Nephron (organoid): ENCODE data around the gene DZIP1.
"Not testable (repeated sequence)": the region's sequence is repeated elsewhere in the genome, so short reads cannot be mapped to it uniquely, and the experiment has no call there.

Experiments
- H3K27ac Mint-ChIP-seq, 3 experiments: 2 replicates each; pipeline ENCODE4 v1.8.0; 2020; ENCODE audit warnings: mixed read lengths in 3 of 3, mild to moderate bottlenecking in 2 of 3, moderate library complexity in 1 of 3
- H3K27me3 Mint-ChIP-seq: 2 replicates; pipeline ENCODE4 v1.8.0; 2021; ENCODE audit warnings: low read depth, mild to moderate bottlenecking, moderate library complexity, mixed read lengths
- H3K36me3 Mint-ChIP-seq: 2 replicates; pipeline ENCODE4 v1.8.0; 2020; ENCODE audit warnings: low read depth, mixed read lengths
- H3K4me1 Mint-ChIP-seq: 2 replicates; pipeline ENCODE4 v1.8.0; 2020; ENCODE audit warnings: mixed read lengths
- H3K4me3 Mint-ChIP-seq, 3 experiments: 2 replicates each; pipeline ENCODE4 v1.8.0; 2020; ENCODE audit warnings: mild to moderate bottlenecking in 3 of 3, mixed read lengths in 3 of 3, moderate library complexity in 2 of 3
- H3K9me3 Mint-ChIP-seq: 2 replicates; pipeline ENCODE4 v1.8.0; 2020; ENCODE audit warnings: mixed read lengths
- TF ChIP-seq, protein P1 (sequence below), 3 experiments: fragments of 200-600 bp; sonication (generic); IDR thresholded peaks; one replicate each; pipeline ENCODE4 v1.5.0; 2021; ENCODE audit warnings: antibody characterized with exemption in 3 of 3; ENCODE audit not compliant: unreplicated experiment in 3 of 3

The DZIP1 gene

GRCh38 chr13:95677564-95678266 lies 33.2 kb upstream of the DZIP1 start:
- Mint-ChIP-seq H3K4me1 (peaks cover 51% of the 10 kb centered on the region), H3K4me3 (peak overlapping the region; percentile 97 to 98 (median 98)), H3K36me3 (peaks cover 41% of the 10 kb centered on the region), H3K9me3 (peaks cover 21% of the 10 kb centered on the region), H3K27me3 (no peaks in the 10 kb centered on the region), H3K27ac (peak overlapping the region; percentile 88 to 95 (median 94))
- TF ChIP-seq, protein P1, sequence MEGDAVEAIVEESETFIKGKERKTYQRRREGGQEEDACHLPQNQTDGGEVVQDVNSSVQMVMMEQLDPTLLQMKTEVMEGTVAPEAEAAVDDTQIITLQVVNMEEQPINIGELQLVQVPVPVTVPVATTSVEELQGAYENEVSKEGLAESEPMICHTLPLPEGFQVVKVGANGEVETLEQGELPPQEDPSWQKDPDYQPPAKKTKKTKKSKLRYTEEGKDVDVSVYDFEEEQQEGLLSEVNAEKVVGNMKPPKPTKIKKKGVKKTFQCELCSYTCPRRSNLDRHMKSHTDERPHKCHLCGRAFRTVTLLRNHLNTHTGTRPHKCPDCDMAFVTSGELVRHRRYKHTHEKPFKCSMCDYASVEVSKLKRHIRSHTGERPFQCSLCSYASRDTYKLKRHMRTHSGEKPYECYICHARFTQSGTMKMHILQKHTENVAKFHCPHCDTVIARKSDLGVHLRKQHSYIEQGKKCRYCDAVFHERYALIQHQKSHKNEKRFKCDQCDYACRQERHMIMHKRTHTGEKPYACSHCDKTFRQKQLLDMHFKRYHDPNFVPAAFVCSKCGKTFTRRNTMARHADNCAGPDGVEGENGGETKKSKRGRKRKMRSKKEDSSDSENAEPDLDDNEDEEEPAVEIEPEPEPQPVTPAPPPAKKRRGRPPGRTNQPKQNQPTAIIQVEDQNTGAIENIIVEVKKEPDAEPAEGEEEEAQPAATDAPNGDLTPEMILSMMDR (IDR thresholded peaks at IDR 0.05; ENCODE audit: unreplicated experiment in 3 of 3), result no peak

DNA sequence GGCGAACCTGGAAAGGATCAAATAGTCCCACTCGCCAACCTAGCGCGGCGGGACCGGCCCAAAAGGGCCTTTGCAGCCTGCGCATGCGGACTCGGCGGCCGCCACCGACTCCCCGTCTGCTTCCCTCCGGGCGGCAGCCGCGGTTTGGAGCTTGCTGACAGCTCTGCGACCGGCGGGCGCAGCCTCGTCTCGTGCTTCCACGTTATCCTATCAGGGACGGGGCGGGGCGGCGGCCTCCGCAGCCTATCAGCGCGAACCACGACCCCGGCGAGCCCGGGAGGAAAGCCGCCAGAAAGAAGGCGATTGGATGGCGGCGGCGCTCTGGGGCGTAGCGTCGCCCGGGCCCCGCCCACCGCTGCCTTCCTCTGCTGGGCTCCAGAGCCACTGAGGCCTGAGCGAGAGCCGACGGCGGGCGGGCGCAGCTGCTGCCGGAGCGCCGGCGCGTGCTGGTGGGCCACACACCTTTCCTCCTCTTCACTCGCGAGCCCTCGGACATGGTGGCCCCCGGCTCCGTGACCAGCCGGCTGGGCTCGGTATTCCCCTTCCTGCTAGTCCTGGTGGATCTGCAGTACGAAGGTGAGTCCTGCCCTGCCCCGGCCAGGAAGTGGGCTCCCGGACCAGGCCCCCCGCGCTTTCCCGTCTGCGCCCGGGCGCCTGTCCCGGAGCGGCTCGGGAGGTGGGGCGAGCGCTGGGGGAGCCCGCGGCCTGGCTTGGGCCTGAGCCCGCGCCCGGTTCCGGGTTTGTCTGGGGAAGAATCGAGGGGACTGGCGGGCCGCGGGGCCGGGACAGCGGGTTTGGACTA lies 32.5 kb upstream of the DZIP1 start, which contains the start of gene DNAJC3:
Gene DNAJC3 (plus strand): TSS at position 378 of the 802 bp plus-strand sequence. CDS start 117 bp downstream, at position 495.
- H3K27ac Mint-ChIP-seq, result peak within 1 kb of the TSS; percentile 91 to 97 (median 97)
- peaks cover 40% of the 10 kb centered on the region for H3K36me3 Mint-ChIP-seq
- H3K4me1 Mint-ChIP-seq, result peaks cover 51% of the 10 kb centered on the region
- H3K4me3 Mint-ChIP-seq, result peak within 1 kb of the TSS; percentile 97 to 98 (median 98)
- no peaks in the 10 kb centered on the region for H3K27me3 Mint-ChIP-seq
- TF ChIP-seq, protein P1 (IDR thresholded peaks at IDR 0.05; ENCODE audit: unreplicated experiment in 3 of 3), result no peak
- peaks cover 25% of the 10 kb centered on the region for H3K9me3 Mint-ChIP-seq

DNA sequence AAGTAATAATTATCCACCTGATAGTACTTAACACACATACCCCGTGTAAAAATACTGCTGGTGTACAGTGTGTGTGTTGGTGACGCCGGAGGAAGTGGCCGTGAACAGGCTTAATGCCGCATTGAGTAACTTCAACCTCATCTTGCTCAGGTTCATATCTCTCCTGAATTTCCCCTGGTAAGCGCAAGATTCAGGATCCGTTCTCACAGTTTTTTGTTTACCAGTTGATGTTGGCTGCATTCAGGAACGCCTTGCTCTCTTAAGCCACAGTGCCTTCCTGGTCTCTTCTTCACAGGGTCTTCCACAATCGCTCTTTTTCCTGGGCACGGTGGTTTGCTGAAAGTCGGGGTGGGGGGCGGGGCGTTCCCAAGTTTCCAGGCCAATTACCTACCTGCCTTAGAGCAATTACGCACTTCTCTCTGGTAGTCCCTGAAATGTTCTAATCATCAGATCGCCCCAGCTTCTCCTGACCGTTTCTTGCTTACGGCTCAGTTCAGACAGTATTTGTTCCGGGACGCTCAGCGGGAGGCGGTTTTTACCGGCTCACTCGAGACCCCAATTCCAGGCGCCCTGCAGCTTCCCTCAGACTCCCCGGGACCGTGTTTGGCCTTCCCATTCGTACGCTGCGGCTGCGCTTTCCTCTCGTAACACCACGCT lies 31.7 kb upstream of the DZIP1 start:
- H3K4me3 Mint-ChIP-seq, result peak overlapping the region; percentile 97 to 98 (median 98)
- peaks cover 39% of the 10 kb centered on the region for H3K36me3 Mint-ChIP-seq
- peaks cover 32% of the 10 kb centered on the region for H3K9me3 Mint-ChIP-seq
- H3K4me1 Mint-ChIP-seq, result peaks cover 46% of the 10 kb centered on the region
- TF ChIP-seq, protein P1 (IDR thresholded peaks at IDR 0.05; ENCODE audit: unreplicated experiment in 3 of 3), result no peak
- H3K27me3 Mint-ChIP-seq, result no peaks in the 10 kb centered on the region
- H3K27ac Mint-ChIP-seq, result peak overlapping the region; percentile 91 to 97 (median 97)

- Mint-ChIP-seq H3K27me3 (no peaks in the 10 kb centered on the region), H3K27ac (no peak overlapping the region), H3K9me3 (peaks cover 70% of the 10 kb centered on the region), H3K4me3 (no peak overlapping the region), H3K4me1 (peaks cover 19% of the 10 kb centered on the region), H3K36me3 (peaks cover 62% of the 10 kb centered on the region)
- TF ChIP-seq, protein P1 (IDR thresholded peaks at IDR 0.05; ENCODE audit: unreplicated experiment in 3 of 3), result no peak
These were observed 27.1 kb upstream of the DZIP1 start for GRCh38 chr13:95671597-95671996.

DNA sequence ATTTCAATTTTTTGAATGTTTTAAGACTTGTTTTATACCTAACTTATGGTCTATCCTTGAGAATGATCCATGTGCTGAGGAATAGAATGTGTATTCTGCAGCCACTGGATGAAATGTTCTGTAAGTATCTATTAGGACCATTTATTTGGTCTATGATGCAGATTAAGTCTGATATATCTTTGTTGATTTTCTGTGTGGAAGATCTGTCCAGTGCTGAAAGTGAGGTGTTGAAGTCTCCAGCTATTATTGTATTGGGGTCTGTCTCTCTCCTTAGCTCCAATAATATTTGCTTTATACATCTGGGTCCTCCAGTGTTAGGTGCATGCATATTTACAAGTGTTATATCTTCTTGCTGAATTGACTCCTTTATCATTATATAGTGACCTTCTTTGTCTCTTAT lies 22.7 kb upstream of the DZIP1 start:
- not testable (repeated sequence) for H3K27me3 Mint-ChIP-seq, H3K4me1 Mint-ChIP-seq, H3K27ac Mint-ChIP-seq, H3K4me3 Mint-ChIP-seq
- peaks cover 31% of the 10 kb centered on the region for H3K36me3 Mint-ChIP-seq
- peaks cover 74% of the 10 kb centered on the region for H3K9me3 Mint-ChIP-seq

DNA sequence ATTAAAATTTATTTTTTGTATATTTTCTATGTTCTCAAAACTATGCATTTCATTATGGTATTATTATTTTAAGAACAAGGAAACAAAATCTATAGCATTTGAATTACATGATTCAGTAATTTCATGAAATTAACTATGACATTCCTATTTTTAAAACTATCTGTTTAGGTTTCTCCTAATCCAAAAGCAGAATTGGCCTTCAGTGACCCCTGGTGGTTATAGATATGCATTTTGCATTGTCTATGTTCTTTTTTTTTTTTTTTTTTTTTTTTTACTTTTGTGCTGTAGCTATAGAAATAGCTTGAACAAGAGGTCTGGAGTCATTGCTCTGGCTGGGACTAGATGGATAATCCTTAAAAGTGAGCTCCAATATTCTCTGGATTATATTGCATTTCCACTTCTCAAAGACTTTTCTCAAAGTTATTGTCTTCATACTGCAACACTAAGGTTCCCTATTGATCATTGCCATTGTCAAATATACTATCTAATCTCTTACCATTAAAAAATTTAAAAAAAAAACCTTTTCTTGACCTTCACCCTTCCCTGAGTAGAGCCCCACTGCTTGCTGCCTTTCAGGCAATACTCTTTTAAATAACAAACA lies 16.6 kb upstream of the DZIP1 start:
- no peaks in the 10 kb centered on the region for H3K27me3 Mint-ChIP-seq
- no peaks in the 10 kb centered on the region for H3K36me3 Mint-ChIP-seq
- no peak overlapping the region for H3K4me3 Mint-ChIP-seq

More for the DNA sequence above, 16.6 kb upstream of the DZIP1 start:
- Mint-ChIP-seq H3K9me3 (peaks cover 24% of the 10 kb centered on the region), H3K4me1 (no peaks in the 10 kb centered on the region), H3K27ac (no peak overlapping the region)
- TF ChIP-seq, protein P1 (IDR thresholded peaks at IDR 0.05; ENCODE audit: unreplicated experiment in 3 of 3), result peak; percentile 47 to 67 (median 51)
